ENCODE results near the gene ZFY. TPM values are rescaled to one million over a fixed set of nuclear protein-coding genes. Genes with fewer than 3 reads are reported as not detected.

Gene ZFY
- total and polyA plus RNA-seq, 2 donors (not counting 1 experiment from before 2014, with no cell fraction given) = 30.2 TPM; not detected in 1

DNA sequence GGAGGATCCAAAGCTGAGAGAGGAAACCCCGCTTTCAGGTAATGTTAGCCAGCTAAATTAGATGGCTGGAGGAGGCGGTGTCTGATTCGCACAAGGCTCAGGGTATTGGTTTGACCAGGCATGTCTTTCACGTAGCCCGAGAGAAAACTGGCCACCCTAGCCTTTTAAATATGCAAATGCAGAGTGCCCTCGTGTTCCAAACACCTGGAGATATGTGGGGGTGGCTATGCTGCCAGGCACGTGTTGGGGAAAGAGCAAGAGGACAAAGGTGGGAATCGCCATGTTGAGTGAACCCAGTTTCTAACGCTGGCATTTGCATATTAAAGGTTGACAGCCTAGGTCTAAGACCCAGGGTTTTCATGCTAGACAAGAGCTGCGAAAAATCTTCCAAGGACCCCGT is 84.4 kb downstream of the ZFY start:
- H3K4me1 Mint-ChIP-seq = peaks cover 74% of the 10 kb centered on the region
- ATAC-seq (ENCODE audit: low read depth) (peak; percentile 17), DNase-seq (peak; percentile 5)
- Histone ChIP-seq H4K20me1 (ENCODE audit: control insufficient read depth, insufficient read depth, low read length, poor library complexity, severe bottlenecking) (no peaks in the 10 kb centered on the region), H3K79me2 (ENCODE audit: control insufficient read depth, insufficient read depth, low read length) (no peaks in the 10 kb centered on the region), H3K27ac (ENCODE audit: low read length in 2 of 2) (no peak overlapping the region), H3K27me3 (replicated peaks in 1 of 4; ENCODE audit: control extremely low read depth in 1 of 4, control insufficient read depth in 3 of 4, insufficient read depth in 4 of 4, low read length in 3 of 4) (no peaks in the 10 kb centered on the region), H3K36me3 (replicated peaks in 1 of 2; ENCODE audit: control extremely low read depth in 1 of 2, control insufficient read depth in 1 of 2, extremely low read depth in 1 of 2, insufficient read depth in 2 of 2, low read length in 1 of 2) (no peaks in the 10 kb centered on the region), H3K4me3 (ENCODE audit: control extremely low read depth in 1 of 5, extremely low read depth in 1 of 5, insufficient read depth in 1 of 5, low read depth in 2 of 5, low read length in 4 of 5) (no peak overlapping the region), H3K9me3 (ENCODE audit: control extremely low read depth in 1 of 3, control insufficient read depth in 2 of 3, insufficient read depth in 1 of 3, low read length in 2 of 3) (no peaks in the 10 kb centered on the region), H3K4me2 (replicated peaks; ENCODE audit: low read depth, low read length, poor library complexity, severe bottlenecking) (no peak overlapping the region), H3K9ac (ENCODE audit: low read length) (no peak overlapping the region), H2AFZ (ENCODE audit: insufficient read depth, low read depth, low read length, poor library complexity, severe bottlenecking) (no peak overlapping the region), H3K4me1 (ENCODE audit: control insufficient read depth in 2 of 2, insufficient read depth in 2 of 2, low read length in 2 of 2) (peaks cover 0 to 70% of the 10 kb centered on the region in 2 donors)
- peak overlapping the region; percentile 39 for H3K4me3 Mint-ChIP-seq
- ChIA-PET POLR2A (no interaction called here), CTCF (no interaction called here)
- WGBS (ENCODE audit: insufficient coverage) = 61% methylated on average over 3 of the region's 11 CpGs
- peak overlapping the region; percentile 26 for H3K27ac Mint-ChIP-seq
- no peaks in the 10 kb centered on the region for H3K27me3 Mint-ChIP-seq
- intact Hi-C loops (cut with micrococcal nuclease) = no loop called here
- no peaks in the 10 kb centered on the region for H3K9me3 Mint-ChIP-seq (ENCODE audit: insufficient read depth)
- TF ChIP-seq, protein P1, sequence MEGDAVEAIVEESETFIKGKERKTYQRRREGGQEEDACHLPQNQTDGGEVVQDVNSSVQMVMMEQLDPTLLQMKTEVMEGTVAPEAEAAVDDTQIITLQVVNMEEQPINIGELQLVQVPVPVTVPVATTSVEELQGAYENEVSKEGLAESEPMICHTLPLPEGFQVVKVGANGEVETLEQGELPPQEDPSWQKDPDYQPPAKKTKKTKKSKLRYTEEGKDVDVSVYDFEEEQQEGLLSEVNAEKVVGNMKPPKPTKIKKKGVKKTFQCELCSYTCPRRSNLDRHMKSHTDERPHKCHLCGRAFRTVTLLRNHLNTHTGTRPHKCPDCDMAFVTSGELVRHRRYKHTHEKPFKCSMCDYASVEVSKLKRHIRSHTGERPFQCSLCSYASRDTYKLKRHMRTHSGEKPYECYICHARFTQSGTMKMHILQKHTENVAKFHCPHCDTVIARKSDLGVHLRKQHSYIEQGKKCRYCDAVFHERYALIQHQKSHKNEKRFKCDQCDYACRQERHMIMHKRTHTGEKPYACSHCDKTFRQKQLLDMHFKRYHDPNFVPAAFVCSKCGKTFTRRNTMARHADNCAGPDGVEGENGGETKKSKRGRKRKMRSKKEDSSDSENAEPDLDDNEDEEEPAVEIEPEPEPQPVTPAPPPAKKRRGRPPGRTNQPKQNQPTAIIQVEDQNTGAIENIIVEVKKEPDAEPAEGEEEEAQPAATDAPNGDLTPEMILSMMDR (IDR thresholded peaks at IDR 0.05) = no peak
- TF ChIP-seq EZH2 (IDR thresholded peaks at IDR 0.05; ENCODE audit: borderline replicate concordance, insufficient read depth, low read depth, low read length, poor library complexity, severe bottlenecking) = no peak

DNA sequence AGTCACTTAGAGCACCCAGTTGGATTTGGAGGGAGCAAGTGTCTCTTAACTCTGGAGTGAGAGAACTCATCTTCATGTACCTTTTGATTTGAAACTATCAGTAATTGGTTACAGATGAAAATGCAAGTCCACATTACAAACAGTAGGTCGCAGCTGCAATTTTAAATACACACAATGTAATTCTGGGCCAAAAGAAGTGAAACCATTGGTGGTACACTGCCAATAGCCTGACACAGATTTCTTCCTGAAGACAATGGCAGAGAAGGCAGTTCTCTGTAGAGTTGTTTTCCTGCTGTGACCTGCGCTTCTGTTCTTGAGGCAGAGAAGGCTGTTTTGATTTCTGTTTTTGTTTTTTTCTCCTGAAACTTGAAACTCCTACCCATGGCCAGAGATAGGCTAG is 86.0 kb downstream of the ZFY start:
- no peak for ATAC-seq (ENCODE audit: low read depth)
- ChIA-PET POLR2A (no interaction called here), CTCF (no interaction called here)
- H3K27me3 Mint-ChIP-seq = no peaks in the 10 kb centered on the region
- TF ChIP-seq, protein P1 (IDR thresholded peaks at IDR 0.05) = no peak
- TF ChIP-seq EZH2 (IDR thresholded peaks at IDR 0.05; ENCODE audit: borderline replicate concordance, insufficient read depth, low read depth, low read length, poor library complexity, severe bottlenecking) = no peak
- no peaks in the 10 kb centered on the region for H3K36me3 ChIP-seq (replicated peaks in 1 of 2; ENCODE audit: control extremely low read depth in 1 of 2, control insufficient read depth in 1 of 2, extremely low read depth in 1 of 2, insufficient read depth in 2 of 2, low read length in 1 of 2)
- H4K20me1 ChIP-seq (ENCODE audit: control insufficient read depth, insufficient read depth, low read length, poor library complexity, severe bottlenecking) = no peaks in the 10 kb centered on the region
- no peak overlapping the region for H3K27ac ChIP-seq (ENCODE audit: low read length in 2 of 2)
- no peak overlapping the region for H3K4me2 ChIP-seq (replicated peaks; ENCODE audit: low read depth, low read length, poor library complexity, severe bottlenecking)
- no peaks in the 10 kb centered on the region for H3K9me3 Mint-ChIP-seq (ENCODE audit: insufficient read depth)
- no peaks in the 10 kb centered on the region for H3K9me3 ChIP-seq (ENCODE audit: control extremely low read depth in 1 of 3, control insufficient read depth in 2 of 3, insufficient read depth in 1 of 3, low read length in 2 of 3)
- no peak overlapping the region for H3K9ac ChIP-seq (ENCODE audit: low read length)
- no peaks in the 10 kb centered on the region for H3K27me3 ChIP-seq (replicated peaks in 1 of 4; ENCODE audit: control extremely low read depth in 1 of 4, control insufficient read depth in 3 of 4, insufficient read depth in 4 of 4, low read length in 3 of 4)
- no peak overlapping the region for H2AFZ ChIP-seq (ENCODE audit: insufficient read depth, low read depth, low read length, poor library complexity, severe bottlenecking)
- H3K4me1 ChIP-seq (ENCODE audit: control insufficient read depth in 2 of 2, insufficient read depth in 2 of 2, low read length in 2 of 2) = peaks cover 0 to 70% of the 10 kb centered on the region in 2 donors
- H3K27ac Mint-ChIP-seq = peak overlapping the region; percentile 65
- intact Hi-C loops (cut with micrococcal nuclease) = no loop called here
- H3K4me1 Mint-ChIP-seq = peaks cover 75% of the 10 kb centered on the region
- no CpG with 5 or more reads among the region's 2 CpGs for WGBS (ENCODE audit: insufficient coverage)
- no peak for DNase-seq
- H3K4me3 Mint-ChIP-seq = peak overlapping the region; percentile 18
- H3K4me3 ChIP-seq (ENCODE audit: control extremely low read depth in 1 of 5, extremely low read depth in 1 of 5, insufficient read depth in 1 of 5, low read depth in 2 of 5, low read length in 4 of 5) = no peak overlapping the region
- H3K79me2 ChIP-seq (ENCODE audit: control insufficient read depth, insufficient read depth, low read length) = no peaks in the 10 kb centered on the region

Data from B cell (primary cell).